Mesenchymal stem cell (in vitro differentiated cells and primary cell): ENCODE measurements around the gene HMGCS1.

Source experiments
- DNase-seq: peaks from one replicate; pipeline ENCODE4 v3.0.0-alpha.2; 2013
- H2AFZ ChIP-seq: one replicate; pipeline ENCODE4 v1.6.1; 2013; ENCODE audit warnings: low read depth, mild to moderate bottlenecking, control low read depth, inconsistent platforms, low read length, moderate library complexity
- H2AK5ac ChIP-seq: 2 replicates; pipeline ENCODE4 v1.6.1; 2013; ENCODE audit warnings: low read length, moderate library complexity, mild to moderate bottlenecking, inconsistent platforms; ENCODE audit not compliant: severe bottlenecking
- H2BK120ac ChIP-seq: one replicate; pipeline ENCODE4 v1.6.1; 2013; ENCODE audit warnings: low read depth, mild to moderate bottlenecking, inconsistent platforms, low read length, moderate library complexity
- H2BK12ac ChIP-seq, 2 experiments: one replicate each; pipeline ENCODE4 v1.6.1; 2013; ENCODE audit warnings: inconsistent platforms in 2 of 2, low read length in 2 of 2, mild to moderate bottlenecking in 2 of 2, moderate library complexity in 2 of 2, control low read depth in 1 of 2
- H2BK15ac ChIP-seq: one replicate; pipeline ENCODE4 v1.6.1; 2013; ENCODE audit warnings: mild to moderate bottlenecking, low read depth, inconsistent platforms; ENCODE audit not compliant: poor library complexity, severe bottlenecking
- H2BK5ac ChIP-seq: 2 replicates; pipeline ENCODE4 v1.6.1; 2013; ENCODE audit warnings: low read depth, mild to moderate bottlenecking, low read length, control low read depth, inconsistent platforms; ENCODE audit not compliant: poor library complexity, severe bottlenecking
- H3K14ac ChIP-seq, 2 experiments: one replicate each; pipeline ENCODE4 v1.6.1; 2013; ENCODE audit warnings: inconsistent platforms in 2 of 2, low read length in 2 of 2, control low read depth in 1 of 2, mild to moderate bottlenecking in 1 of 2, moderate library complexity in 1 of 2
- H3K18ac ChIP-seq, 2 experiments: one replicate each; pipeline ENCODE4 v1.6.1; 2013; ENCODE audit warnings: inconsistent platforms in 2 of 2, low read length in 2 of 2, control low read depth in 1 of 2, low read depth in 1 of 2, mild to moderate bottlenecking in 1 of 2
- H3K23ac ChIP-seq, 2 experiments: one replicate each; pipeline ENCODE4 v1.6.1; 2013; ENCODE audit warnings: inconsistent platforms in 2 of 2, low read length in 2 of 2, mild to moderate bottlenecking in 2 of 2, moderate library complexity in 2 of 2, control low read depth in 1 of 2
- H3K27ac ChIP-seq: 2 replicates; pipeline ENCODE4 v1.5.1; 2013; ENCODE audit warnings: mild to moderate bottlenecking, moderate library complexity, low read length, control low read depth, inconsistent platforms; ENCODE audit not compliant: poor library complexity, severe bottlenecking
- H3K27me3 ChIP-seq, 2 experiments: 2 replicates each; pipeline versions ENCODE4 v1.6.1 to v1.7.0; 2013; ENCODE audit warnings: low read length in 2 of 2, mild to moderate bottlenecking in 2 of 2, moderate library complexity in 2 of 2, control low read depth in 1 of 2, inconsistent platforms in 1 of 2; ENCODE audit not compliant: control insufficient read depth in 1 of 2, insufficient read depth in 1 of 2
- H3K36me3 ChIP-seq, 2 experiments: 2 replicates each; pipeline versions ENCODE4 v1.6.1 to v1.7.0; 2013; ENCODE audit warnings: low read length in 2 of 2, control low read depth in 1 of 2, inconsistent platforms in 1 of 2, low read depth in 1 of 2, mild to moderate bottlenecking in 1 of 2; ENCODE audit not compliant: insufficient read depth in 2 of 2, control insufficient read depth in 1 of 2
- H3K4ac ChIP-seq, 2 experiments: one replicate each; pipeline ENCODE4 v1.6.1; 2013; ENCODE audit warnings: inconsistent platforms in 2 of 2, low read length in 2 of 2, mild to moderate bottlenecking in 2 of 2, moderate library complexity in 2 of 2, control low read depth in 1 of 2, low read depth in 1 of 2
- H3K4me1 ChIP-seq: 2 replicates; pipeline ENCODE4 v1.6.1; 2013; ENCODE audit warnings: low read depth, low read length, control low read depth; ENCODE audit not compliant: control insufficient read depth, insufficient read depth
- H3K4me2 ChIP-seq: 2 replicates; pipeline ENCODE4 v1.6.1; 2013; ENCODE audit warnings: low read length, mild to moderate bottlenecking, inconsistent platforms; ENCODE audit not compliant: poor library complexity, severe bottlenecking
- H3K4me3 ChIP-seq, 2 experiments: 2 replicates each; pipeline versions ENCODE4 v1.5.1 to v1.7.0; 2013; ENCODE audit warnings: low read length in 2 of 2, mild to moderate bottlenecking in 2 of 2, control low read depth in 1 of 2, low read depth in 1 of 2; ENCODE audit not compliant: insufficient read depth in 1 of 2
- H3K79me1 ChIP-seq: replicated peaks from 2 replicates; pipeline ENCODE4 v1.6.1; 2013; ENCODE audit warnings: mild to moderate bottlenecking, control low read depth, low read length, inconsistent platforms; ENCODE audit not compliant: poor library complexity, severe bottlenecking
- H3K9ac ChIP-seq: 2 replicates; pipeline ENCODE4 v1.7.0; 2013; ENCODE audit warnings: mild to moderate bottlenecking, low read length, moderate library complexity
- H3K9me3 ChIP-seq: 2 replicates; pipeline ENCODE4 v1.7.0; 2013; ENCODE audit warnings: mild to moderate bottlenecking, low read length; ENCODE audit not compliant: control insufficient read depth
- H4K8ac ChIP-seq: one replicate; pipeline ENCODE4 v1.6.1; 2013; ENCODE audit warnings: inconsistent platforms, mild to moderate bottlenecking, low read length, moderate library complexity
- H4K91ac ChIP-seq: one replicate; pipeline ENCODE4 v1.6.1; 2013; ENCODE audit warnings: mild to moderate bottlenecking, low read length, inconsistent platforms
- WGBS: methylation state at CpG from one replicate; pipeline ENCODE4 v1.1.7; 2013; ENCODE audit warnings: mixed read lengths; 5-methylcytosine and 5-hydroxymethylcytosine counted together

HMGCS1 gene

DNA sequence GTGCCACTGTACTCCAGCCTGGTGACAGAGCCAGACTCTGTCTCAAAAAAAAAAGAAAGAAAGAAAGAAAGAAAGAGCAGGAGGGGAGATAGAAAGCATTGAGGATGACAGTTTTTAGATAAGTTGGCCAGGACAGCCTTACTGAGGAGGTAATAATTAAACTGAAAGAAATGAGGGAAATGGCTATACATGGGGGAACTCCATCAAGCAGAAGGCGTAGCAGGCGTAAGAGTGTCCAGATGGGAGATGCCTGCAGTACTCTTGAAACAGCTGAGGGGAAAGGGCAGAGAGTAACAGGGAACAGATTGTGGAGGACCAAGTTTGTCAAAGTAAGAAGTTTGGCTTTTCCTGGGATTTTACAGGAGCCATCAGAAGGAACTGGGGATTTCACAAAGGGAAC lies 57.5 kb downstream of the HMGCS1 start:
- Histone ChIP-seq H3K36me3 (no peaks in the 10 kb centered on the region), H3K27ac (no peak overlapping the region), H3K23ac (no peak overlapping the region), H3K4ac (no peak overlapping the region), H3K9me3 (no peaks in the 10 kb centered on the region), H3K18ac (no peak overlapping the region), H4K91ac (no peak overlapping the region), H4K8ac (no peak overlapping the region), H2BK15ac (no peak overlapping the region), H3K4me3 (no peak overlapping the region), H2BK120ac (no peak overlapping the region), H2AFZ (no peak overlapping the region), H3K4me1 (no peaks in the 10 kb centered on the region), H3K4me2 (no peak overlapping the region), H2BK5ac (no peak overlapping the region), H2BK12ac (no peak overlapping the region), H2AK5ac (no peak overlapping the region), H3K79me1 (no peaks in the 10 kb centered on the region), H3K9ac (no peak overlapping the region), H3K27me3 (peaks cover 4 to 15% of the 10 kb centered on the region in 2 experiments), H3K14ac (no peak overlapping the region)
- WGBS = 84% methylated on average over 2 of the region's 2 CpGs
- DNase-seq = no peak

DNA sequence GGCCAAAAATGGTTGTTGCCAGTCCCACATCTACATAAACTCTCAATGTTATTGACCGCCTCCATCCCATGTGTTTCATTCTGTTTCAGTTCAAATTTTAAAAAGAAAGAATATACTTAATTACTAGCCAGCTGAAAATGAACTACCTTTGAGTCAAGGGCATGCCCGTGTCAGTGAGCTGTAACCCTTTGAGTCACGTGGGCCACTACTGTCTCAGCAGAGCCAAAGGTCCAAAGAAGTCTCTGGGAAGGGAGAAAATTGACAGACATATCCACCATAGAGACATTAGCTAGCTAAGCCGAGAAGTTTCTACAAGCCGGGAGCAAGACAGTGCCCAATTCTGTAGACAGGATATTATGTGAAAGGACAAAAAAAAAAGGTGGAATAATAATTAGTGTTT lies 61.5 kb downstream of the HMGCS1 start:
- H3K79me1 ChIP-seq = no peaks in the 10 kb centered on the region
- H3K9me3 ChIP-seq = no peaks in the 10 kb centered on the region
- no peak overlapping the region for H2BK5ac ChIP-seq
- no peak overlapping the region for H3K4me3 ChIP-seq
- no peak overlapping the region for H3K9ac ChIP-seq
- no peak overlapping the region for H2AFZ ChIP-seq
- no peak overlapping the region for H2BK120ac ChIP-seq
- no peak overlapping the region for H3K4me2 ChIP-seq
- no peaks in the 10 kb centered on the region for H3K4me1 ChIP-seq
- no peak overlapping the region for H4K91ac ChIP-seq
- WGBS = 86% methylated on average over 5 of the region's 5 CpGs
- peaks cover 4 to 12% of the 10 kb centered on the region in 2 experiments for H3K27me3 ChIP-seq
- H3K4ac ChIP-seq = no peak overlapping the region
- no peak overlapping the region for H3K18ac ChIP-seq
- no peak overlapping the region for H3K23ac ChIP-seq
- no peak overlapping the region for H2BK15ac ChIP-seq
- H2AK5ac ChIP-seq = no peak overlapping the region
- no peak overlapping the region for H2BK12ac ChIP-seq
- no peak overlapping the region for H3K14ac ChIP-seq
- no peak overlapping the region for H3K27ac ChIP-seq
- no peak for DNase-seq
- H4K8ac ChIP-seq = no peak overlapping the region
- no peaks in the 10 kb centered on the region for H3K36me3 ChIP-seq

DNA sequence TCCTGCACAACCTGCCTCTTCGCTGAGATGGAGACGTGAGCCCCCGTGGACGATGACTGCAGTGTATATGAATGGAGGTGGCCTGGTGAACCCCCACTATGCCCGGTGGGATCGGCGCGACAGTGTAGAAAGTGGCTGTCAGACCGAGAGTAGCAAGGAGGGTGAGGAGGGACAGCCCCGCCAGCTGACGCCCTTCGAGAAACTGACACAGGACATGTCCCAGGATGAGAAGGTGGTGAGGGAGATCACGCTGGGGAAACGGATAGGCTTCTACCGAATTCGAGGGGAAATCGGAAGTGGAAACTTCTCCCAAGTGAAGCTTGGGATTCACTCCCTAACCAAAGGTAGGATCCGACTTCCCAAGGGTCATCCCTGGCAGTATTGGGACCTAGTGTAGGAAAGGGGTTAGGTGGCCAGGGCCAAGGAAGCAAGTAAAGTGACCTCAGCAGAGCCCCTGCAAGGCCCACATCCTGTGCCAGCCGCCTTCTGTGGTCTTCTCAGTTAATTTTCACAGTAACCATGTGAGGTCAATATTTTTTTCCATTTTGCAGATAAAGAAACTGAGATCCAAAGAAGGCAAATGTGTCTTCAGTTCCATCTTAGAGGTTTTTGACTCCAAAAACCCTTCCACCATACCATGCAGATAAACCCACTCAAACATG lies 67.4 kb downstream of the HMGCS1 start:
- DNase-seq = no peak
- Histone ChIP-seq H3K27ac (no peak overlapping the region), H3K9ac (no peak overlapping the region), H3K36me3 (no peaks in the 10 kb centered on the region), H3K27me3 (peaks cover 0 to 14% of the 10 kb centered on the region in 2 experiments), H3K14ac (peak overlapping the region in 1 of 2 experiments; percentile 22), H3K18ac (no peak overlapping the region), H3K4me3 (no peak overlapping the region), H2BK120ac (no peak overlapping the region), H3K4me1 (no peaks in the 10 kb centered on the region), H3K79me1 (no peaks in the 10 kb centered on the region), H3K4me2 (no peak overlapping the region), H3K4ac (no peak overlapping the region), H2AK5ac (no peak overlapping the region), H2BK5ac (no peak overlapping the region), H2AFZ (no peak overlapping the region), H3K23ac (no peak overlapping the region), H4K8ac (no peak overlapping the region), H3K9me3 (no peaks in the 10 kb centered on the region), H2BK12ac (no peak overlapping the region), H2BK15ac (no peak overlapping the region), H4K91ac (no peak overlapping the region)
- WGBS = 89% methylated on average over 18 of the region's 19 CpGs

DNA sequence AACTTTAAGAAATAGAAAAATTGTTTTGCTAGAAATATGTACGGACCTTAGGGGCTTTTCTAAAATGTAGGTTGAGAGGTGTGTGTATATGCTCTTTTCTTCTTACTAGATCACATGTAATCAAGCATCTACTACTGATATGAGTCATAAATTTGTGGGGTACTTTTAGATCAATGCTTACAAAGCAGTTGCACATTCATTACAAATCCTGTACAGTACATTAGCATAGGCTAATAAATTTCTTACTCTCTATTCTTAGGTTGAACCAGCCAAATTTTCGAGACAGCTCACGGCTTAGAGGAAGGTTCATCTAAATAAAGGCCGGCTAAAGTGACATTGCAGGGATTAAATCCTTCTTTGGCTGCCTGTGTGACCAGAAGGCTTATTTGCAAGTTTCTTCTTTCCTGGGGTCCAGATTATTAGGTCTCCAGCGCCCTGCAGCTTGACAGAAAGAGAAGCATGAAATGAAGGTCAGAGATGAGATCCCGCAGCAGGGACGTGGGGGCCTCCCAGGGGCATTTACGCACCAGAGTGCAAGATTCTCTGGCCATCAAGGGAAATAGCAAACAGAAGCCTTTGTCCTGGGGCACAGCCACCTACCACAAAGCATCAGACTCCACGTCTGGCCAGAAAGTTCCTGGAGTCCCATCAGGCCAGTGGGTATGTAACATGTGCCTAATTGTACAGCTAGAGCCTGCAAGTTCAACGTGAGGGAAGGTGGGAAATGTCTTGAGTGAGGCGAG lies 68.2 kb downstream of the HMGCS1 start:
- Histone ChIP-seq H4K8ac (no peak overlapping the region), H3K4me2 (no peak overlapping the region), H3K4ac (no peak overlapping the region), H3K14ac (no peak overlapping the region), H3K4me1 (no peaks in the 10 kb centered on the region), H2BK120ac (no peak overlapping the region), H3K27me3 (peaks cover 0 to 14% of the 10 kb centered on the region in 2 experiments), H2AK5ac (no peak overlapping the region), H2BK12ac (no peak overlapping the region), H2BK5ac (no peak overlapping the region), H2BK15ac (no peak overlapping the region), H3K18ac (no peak overlapping the region), H3K27ac (no peak overlapping the region), H3K4me3 (no peak overlapping the region), H3K9me3 (no peaks in the 10 kb centered on the region), H3K23ac (no peak overlapping the region), H3K36me3 (no peaks in the 10 kb centered on the region), H3K79me1 (no peaks in the 10 kb centered on the region), H2AFZ (no peak overlapping the region), H3K9ac (no peak overlapping the region), H4K91ac (no peak overlapping the region)
- WGBS = 84% methylated on average over 10 of the region's 11 CpGs
- DNase-seq = no peak
